Liver (tissue), 9 donors: ENCODE results near the gene SRRM2. TPM values are rescaled to one million over a fixed set of nuclear protein-coding genes. Genes with fewer than 3 reads are reported as not detected.

Experiments used
- DNase-seq: peaks from one replicate; pipeline ENCODE4 v3.0.0-alpha.2; 2017; ENCODE audit warnings: low spot score
- H3K27ac ChIP-seq, 2 donors: one replicate each; pipeline ENCODE4 v1.7.0; 2013; ENCODE audit warnings: inconsistent platforms in 2 of 2, low read length in 2 of 2, control low read depth in 1 of 2, low read depth in 1 of 2, mild to moderate bottlenecking in 1 of 2
- H3K27me3 ChIP-seq, 4 donors: one replicate each; pipeline versions ENCODE4 v1.6.1 to v1.7.0; 2013; ENCODE audit warnings: low read length in 3 of 4, inconsistent platforms in 1 of 4, mild to moderate bottlenecking in 1 of 4, moderate library complexity in 1 of 4; ENCODE audit not compliant: control insufficient read depth in 4 of 4, insufficient read depth in 4 of 4
- H3K36me3 ChIP-seq, 4 donors: one replicate each; pipeline versions ENCODE4 v1.6.1 to v1.7.0; 2013; ENCODE audit warnings: low read length in 3 of 4, mild to moderate bottlenecking in 3 of 4, low read depth in 1 of 4, moderate library complexity in 1 of 4; ENCODE audit not compliant: control insufficient read depth in 4 of 4, insufficient read depth in 3 of 4
- H3K4me1 ChIP-seq, 4 donors: one replicate each; pipeline versions ENCODE4 v1.6.1 to v1.7.0; 2013; ENCODE audit warnings: low read length in 3 of 4, mild to moderate bottlenecking in 3 of 4, moderate library complexity in 1 of 4; ENCODE audit not compliant: control insufficient read depth in 4 of 4, insufficient read depth in 4 of 4
- H3K4me3 ChIP-seq, 3 donors: one replicate each; pipeline versions ENCODE4 v1.6.1 to v1.7.0; 2013; ENCODE audit warnings: low read length in 3 of 3, control low read depth in 1 of 3, low read depth in 1 of 3, mild to moderate bottlenecking in 1 of 3
- H3K9ac ChIP-seq, 2 donors: one replicate each; pipeline ENCODE4 v1.7.0; 2013; ENCODE audit warnings: low read length in 2 of 2, mild to moderate bottlenecking in 2 of 2, moderate library complexity in 2 of 2, control low read depth in 1 of 2, low read depth in 1 of 2
- H3K9me3 ChIP-seq, 4 donors: one replicate each; pipeline versions ENCODE4 v1.6.1 to v1.7.0; 2013; ENCODE audit warnings: low read length in 3 of 4; ENCODE audit not compliant: control insufficient read depth in 4 of 4
- EGR1 ChIP-seq, 2 donors: IDR thresholded peaks; 2 replicates each; pipeline ENCODE4 v1.6.1; 2016 to 2018; ENCODE audit warnings: antibody characterized with exemption in 2 of 2, low read depth in 2 of 2
- FOXA2 ChIP-seq: IDR thresholded peaks from 2 replicates; pipeline ENCODE4 v1.6.1; 2016; ENCODE audit warnings: antibody characterized with exemption
- GABPA ChIP-seq, 2 donors: IDR thresholded peaks in 1 of 2; conservative IDR thresholded peaks in 1 of 2; 2 replicates each; pipeline ENCODE4 v1.6.1; 2016; ENCODE audit warnings: antibody characterized with exemption in 2 of 2, mild to moderate bottlenecking in 1 of 2, moderate library complexity in 1 of 2
- HNF4A ChIP-seq, 2 donors: conservative IDR thresholded peaks; 2 replicates each; pipeline ENCODE4 v1.6.1; 2016; ENCODE audit warnings: antibody characterized with exemption in 2 of 2, mild to moderate bottlenecking in 2 of 2
- HNF4G ChIP-seq: IDR thresholded peaks from 2 replicates; pipeline ENCODE4 v1.6.1; 2016; ENCODE audit warnings: antibody characterized with exemption
- JUND ChIP-seq, 2 donors: IDR thresholded peaks; 2 replicates each; pipeline ENCODE4 v1.6.1; 2016; ENCODE audit warnings: antibody characterized with exemption in 2 of 2
- NR2F2 ChIP-seq: IDR thresholded peaks from 2 replicates; pipeline ENCODE4 v1.6.1; 2016; ENCODE audit warnings: antibody characterized with exemption
- RAD21 ChIP-seq, 2 donors: IDR thresholded peaks; 2 replicates each; pipeline ENCODE4 v1.6.1; 2016; ENCODE audit warnings: antibody characterized with exemption in 2 of 2, mild to moderate bottlenecking in 2 of 2
- RXRA ChIP-seq, 2 donors: IDR thresholded peaks; 2 replicates each; pipeline ENCODE4 v1.6.1; 2017 to 2018; ENCODE audit warnings: antibody characterized with exemption in 2 of 2, mild to moderate bottlenecking in 1 of 2
- SP1 ChIP-seq: IDR thresholded peaks from 2 replicates; pipeline ENCODE4 v1.6.1; 2018; ENCODE audit warnings: antibody characterized with exemption, mild to moderate bottlenecking
- TAF1 ChIP-seq: conservative IDR thresholded peaks from 2 replicates; pipeline ENCODE4 v1.6.1; 2016; ENCODE audit warnings: antibody characterized with exemption, mild to moderate bottlenecking
- YY1 ChIP-seq: IDR thresholded peaks from 2 replicates; pipeline ENCODE4 v1.6.1; 2016; ENCODE audit warnings: antibody characterized with exemption, mild to moderate bottlenecking
- WGBS: extraction: QIAGEN DNeasy Blood & Tissue Kit; methylation state at CpG from one replicate; pipeline ENCODE4 v1.1.7; 2013; 5-methylcytosine and 5-hydroxymethylcytosine counted together
- polyA plus RNA-seq, 2 donors: library from polyadenylated mRNA; stranded (reverse) in 1 of 2; unstranded in 1 of 2; fragments of 200-250 nt in 1 of 2; fragments of >200 nt in 1 of 2; fragmentation: Nextera tagmentation in 1 of 2; extraction: Ambion mirVana in 1 of 2; gene quantifications; one replicate each; pipeline versions ENCODE4 v1.2.1 to v1.2.3, GENCODE V29; 2013 to 2015
- total RNA-seq, 2 donors: library from RNA; depleted of rRNA; stranded (reverse); fragments of >200 nt; gene quantifications; one replicate each; pipeline ENCODE4 v1.2.3, GENCODE V29; 2014
- TF ChIP-seq, protein P1 (sequence below): IDR thresholded peaks from 2 replicates; pipeline ENCODE4 v1.6.1; 2016; ENCODE audit warnings: antibody characterized with exemption
- TF ChIP-seq, protein P2 (sequence below): IDR thresholded peaks from 2 replicates; pipeline ENCODE4 v1.6.1; 2016; ENCODE audit warnings: antibody characterized with exemption, mild to moderate bottlenecking
- donor health status: healthy.
- donor health status: healthy.
- donor health status: healthy.
- donor health status: healthy.
- donor health status: healthy.

The SRRM2 gene
- total and polyA plus RNA-seq, 4 donors = 84.8 to 199 (median 133) TPM

DNA sequence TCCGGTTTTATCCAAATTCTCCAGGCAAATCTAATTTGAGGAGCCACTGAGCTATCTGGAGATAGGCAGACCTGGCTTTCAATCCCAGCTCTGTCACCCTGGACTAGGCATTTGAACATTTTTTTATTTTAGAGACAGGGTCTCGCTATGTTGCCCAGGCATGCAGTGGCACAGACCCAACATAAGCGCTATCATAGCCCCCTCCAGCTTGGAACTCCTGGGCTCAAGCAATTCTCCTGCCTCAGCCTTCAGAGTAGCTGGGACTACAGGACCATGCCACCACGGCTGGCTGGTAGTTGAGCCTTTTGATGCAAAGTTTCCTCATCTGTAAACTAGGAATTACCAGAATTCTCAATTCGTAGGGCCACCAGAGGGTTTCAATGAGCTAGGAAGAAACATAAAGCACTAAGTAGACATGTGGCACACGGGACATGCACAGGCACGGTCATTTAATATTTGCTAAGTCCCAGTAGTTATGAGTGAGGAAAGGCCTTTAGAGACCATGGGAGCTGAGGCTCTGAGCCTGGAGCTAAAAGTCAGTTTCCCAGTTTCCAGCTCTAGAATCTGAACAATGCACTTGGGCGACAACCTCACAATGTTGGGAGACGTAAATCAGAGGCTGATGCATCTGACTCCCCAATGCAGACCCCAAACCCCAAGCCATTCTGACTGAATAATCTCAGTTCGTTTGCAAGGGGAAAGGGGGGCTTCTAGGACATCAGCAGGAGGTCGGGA is 23.5 kb downstream of the SRRM2 start:
- Histone ChIP-seq H3K27ac (peak overlapping the region in 1 of 2 donors; percentile 17), H3K4me1 (peaks cover 10 to 26% (median 18%) of the 10 kb centered on the region in 4 donors), H3K27me3 (no peaks in the 10 kb centered on the region), H3K4me3 (peak overlapping the region; percentile 86 to 93 (median 90)), H3K9me3 (no peaks in the 10 kb centered on the region), H3K36me3 (peaks cover 4 to 30% (median 14%) of the 10 kb centered on the region in 4 donors), H3K9ac (peak overlapping the region; percentile 33 to 72)
- 55% methylated on average over 11 of the region's 11 CpGs for WGBS
- DNase-seq = no peak
- no peak for TF ChIP-seq JUND (IDR thresholded peaks at IDR 0.05)
- TF ChIP-seq HNF4A (conservative IDR thresholded peaks at IDR 0.05) = no peak
- TF ChIP-seq HNF4G = no peak
- no peak for TF ChIP-seq YY1
- TF ChIP-seq FOXA2 = no peak
- no peak for TF ChIP-seq RAD21 (IDR thresholded peaks at IDR 0.05)
- TF ChIP-seq, protein P1, sequence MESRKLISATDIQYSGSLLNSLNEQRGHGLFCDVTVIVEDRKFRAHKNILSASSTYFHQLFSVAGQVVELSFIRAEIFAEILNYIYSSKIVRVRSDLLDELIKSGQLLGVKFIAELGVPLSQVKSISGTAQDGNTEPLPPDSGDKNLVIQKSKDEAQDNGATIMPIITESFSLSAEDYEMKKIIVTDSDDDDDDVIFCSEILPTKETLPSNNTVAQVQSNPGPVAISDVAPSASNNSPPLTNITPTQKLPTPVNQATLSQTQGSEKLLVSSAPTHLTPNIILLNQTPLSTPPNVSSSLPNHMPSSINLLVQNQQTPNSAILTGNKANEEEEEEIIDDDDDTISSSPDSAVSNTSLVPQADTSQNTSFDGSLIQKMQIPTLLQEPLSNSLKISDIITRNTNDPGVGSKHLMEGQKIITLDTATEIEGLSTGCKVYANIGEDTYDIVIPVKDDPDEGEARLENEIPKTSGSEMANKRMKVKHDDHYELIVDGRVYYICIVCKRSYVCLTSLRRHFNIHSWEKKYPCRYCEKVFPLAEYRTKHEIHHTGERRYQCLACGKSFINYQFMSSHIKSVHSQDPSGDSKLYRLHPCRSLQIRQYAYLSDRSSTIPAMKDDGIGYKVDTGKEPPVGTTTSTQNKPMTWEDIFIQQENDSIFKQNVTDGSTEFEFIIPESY = no peak
- no peak for TF ChIP-seq GABPA (IDR thresholded peaks at IDR 0.05 in 1 of 2, conservative IDR thresholded peaks at IDR 0.05 in 1 of 2)
- TF ChIP-seq TAF1 = no peak

DNA sequence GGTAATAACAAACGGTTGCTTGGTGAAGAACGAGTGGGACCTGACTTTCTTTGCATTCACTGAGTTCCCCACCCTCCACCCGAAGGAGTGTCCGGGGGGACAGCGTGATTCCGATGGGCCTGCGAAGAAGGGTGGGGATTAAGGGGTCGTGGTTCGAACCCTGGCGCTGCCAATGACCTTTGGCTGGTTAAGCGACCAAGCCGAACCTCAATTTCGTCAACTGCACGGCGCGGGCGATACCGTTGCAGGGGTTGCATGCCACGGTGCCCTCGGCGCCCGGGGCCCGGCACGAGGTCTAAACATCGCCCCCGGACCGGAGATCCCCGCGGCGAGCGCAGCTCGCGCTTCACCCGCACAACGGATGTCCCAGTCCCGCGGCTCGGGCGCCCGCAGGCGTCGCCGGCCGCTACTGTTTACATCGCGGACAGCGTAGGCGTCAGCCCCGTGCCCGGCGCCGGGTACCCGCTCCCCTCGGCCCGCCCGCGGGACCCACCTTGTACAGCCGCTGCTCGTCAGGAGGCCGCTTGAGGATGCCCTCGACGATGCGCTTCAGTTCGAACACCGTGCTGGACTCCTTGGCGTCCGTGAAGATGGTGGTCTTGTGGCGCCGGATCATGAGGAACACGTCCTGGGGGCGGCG is 24.2 kb downstream of the SRRM2 start:
- Histone ChIP-seq H3K4me3 (peak overlapping the region; percentile 86 to 93 (median 90)), H3K9ac (peak overlapping the region; percentile 33 to 72), H3K9me3 (no peaks in the 10 kb centered on the region), H3K27ac (peak overlapping the region; percentile 17 to 38), H3K4me1 (peaks cover 10 to 26% (median 18%) of the 10 kb centered on the region in 4 donors), H3K36me3 (peaks cover 3 to 23% (median 7%) of the 10 kb centered on the region in 4 donors), H3K27me3 (no peaks in the 10 kb centered on the region)
- TF ChIP-seq NR2F2 (no peak), JUND (IDR thresholded peaks at IDR 0.05) (no peak), YY1 (no peak), SP1 (no peak), HNF4G (no peak), TAF1 (no peak), GABPA (IDR thresholded peaks at IDR 0.05 in 1 of 2, conservative IDR thresholded peaks at IDR 0.05 in 1 of 2) (no peak), EGR1 (IDR thresholded peaks at IDR 0.05; ENCODE audit: low read depth in 2 of 2) (no peak), RXRA (IDR thresholded peaks at IDR 0.05) (no peak), HNF4A (conservative IDR thresholded peaks at IDR 0.05) (no peak), RAD21 (IDR thresholded peaks at IDR 0.05) (no peak)
- TF ChIP-seq, protein P2, sequence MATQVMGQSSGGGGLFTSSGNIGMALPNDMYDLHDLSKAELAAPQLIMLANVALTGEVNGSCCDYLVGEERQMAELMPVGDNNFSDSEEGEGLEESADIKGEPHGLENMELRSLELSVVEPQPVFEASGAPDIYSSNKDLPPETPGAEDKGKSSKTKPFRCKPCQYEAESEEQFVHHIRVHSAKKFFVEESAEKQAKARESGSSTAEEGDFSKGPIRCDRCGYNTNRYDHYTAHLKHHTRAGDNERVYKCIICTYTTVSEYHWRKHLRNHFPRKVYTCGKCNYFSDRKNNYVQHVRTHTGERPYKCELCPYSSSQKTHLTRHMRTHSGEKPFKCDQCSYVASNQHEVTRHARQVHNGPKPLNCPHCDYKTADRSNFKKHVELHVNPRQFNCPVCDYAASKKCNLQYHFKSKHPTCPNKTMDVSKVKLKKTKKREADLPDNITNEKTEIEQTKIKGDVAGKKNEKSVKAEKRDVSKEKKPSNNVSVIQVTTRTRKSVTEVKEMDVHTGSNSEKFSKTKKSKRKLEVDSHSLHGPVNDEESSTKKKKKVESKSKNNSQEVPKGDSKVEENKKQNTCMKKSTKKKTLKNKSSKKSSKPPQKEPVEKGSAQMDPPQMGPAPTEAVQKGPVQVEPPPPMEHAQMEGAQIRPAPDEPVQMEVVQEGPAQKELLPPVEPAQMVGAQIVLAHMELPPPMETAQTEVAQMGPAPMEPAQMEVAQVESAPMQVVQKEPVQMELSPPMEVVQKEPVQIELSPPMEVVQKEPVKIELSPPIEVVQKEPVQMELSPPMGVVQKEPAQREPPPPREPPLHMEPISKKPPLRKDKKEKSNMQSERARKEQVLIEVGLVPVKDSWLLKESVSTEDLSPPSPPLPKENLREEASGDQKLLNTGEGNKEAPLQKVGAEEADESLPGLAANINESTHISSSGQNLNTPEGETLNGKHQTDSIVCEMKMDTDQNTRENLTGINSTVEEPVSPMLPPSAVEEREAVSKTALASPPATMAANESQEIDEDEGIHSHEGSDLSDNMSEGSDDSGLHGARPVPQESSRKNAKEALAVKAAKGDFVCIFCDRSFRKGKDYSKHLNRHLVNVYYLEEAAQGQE = no peak
- TF ChIP-seq, protein P1 = no peak
- under 1% methylated on average over 72 of the region's 72 CpGs for WGBS
- DNase-seq = peak; percentile 59
